Endodermal cell (in vitro differentiated cells): Measurements from ENCODE around the gene SNTA1. TPM values are rescaled to one million over a fixed set of nuclear protein-coding genes. Genes with fewer than 3 reads are reported as not detected.
"Not testable (repeated sequence)": the region's sequence is repeated elsewhere in the genome, so short reads cannot be mapped to it uniquely, and the experiment has no call there.

ENCODE experiments used
- DNase-seq: peaks from one replicate; pipeline ENCODE4 v3.0.0-alpha.2; 2017
- H3K27ac ChIP-seq: 2 replicates; pipeline ENCODE4 v1.5.1; 2013; ENCODE audit warnings: mild to moderate bottlenecking, low read depth, low read length, moderate library complexity
- H3K27me3 ChIP-seq: 2 replicates; pipeline ENCODE4 v1.6.1; 2013; ENCODE audit warnings: mild to moderate bottlenecking, low read length, moderate library complexity; ENCODE audit not compliant: insufficient read depth, control insufficient read depth, poor library complexity, severe bottlenecking
- H3K36me3 ChIP-seq: 2 replicates; pipeline ENCODE4 v1.7.0; 2013; ENCODE audit warnings: mild to moderate bottlenecking, low read length, moderate library complexity; ENCODE audit not compliant: control insufficient read depth, insufficient read depth
- H3K4me1 ChIP-seq: one replicate; pipeline ENCODE4 v1.7.0; 2013; ENCODE audit warnings: low read length; ENCODE audit not compliant: control insufficient read depth, insufficient read depth
- H3K4me3 ChIP-seq: 2 replicates; pipeline ENCODE4 v1.5.1; 2013; ENCODE audit warnings: mild to moderate bottlenecking, low read length, moderate library complexity
- H3K9ac ChIP-seq: 2 replicates; pipeline ENCODE4 v1.6.1; 2013; ENCODE audit warnings: mild to moderate bottlenecking, low read length, moderate library complexity; ENCODE audit not compliant: poor library complexity, severe bottlenecking; ENCODE audit errors: extremely low read depth
- H3K9me3 ChIP-seq: 2 replicates; pipeline ENCODE4 v1.6.1; 2013; ENCODE audit warnings: mild to moderate bottlenecking, low read length, moderate library complexity; ENCODE audit not compliant: control insufficient read depth
- H3K27ac Mint-ChIP-seq: 2 replicates; pipeline ENCODE4 v1.8.0; 2020; ENCODE audit warnings: mixed read lengths
- H3K27me3 Mint-ChIP-seq: 2 replicates; pipeline ENCODE4 v1.8.0; 2021; ENCODE audit warnings: mild to moderate bottlenecking, mixed read lengths; ENCODE audit not compliant: insufficient read depth
- H3K36me3 Mint-ChIP-seq: 2 replicates; pipeline ENCODE4 v1.8.0; 2020; ENCODE audit warnings: low read depth, mixed read lengths
- H3K4me1 Mint-ChIP-seq: 2 replicates; pipeline ENCODE4 v1.8.0; 2020; ENCODE audit warnings: mixed read lengths
- H3K4me3 Mint-ChIP-seq: 2 replicates; pipeline ENCODE4 v1.8.0; 2020; ENCODE audit warnings: mild to moderate bottlenecking, moderate library complexity, mixed read lengths
- H3K9me3 Mint-ChIP-seq: 2 replicates; pipeline ENCODE4 v1.8.0; 2020; ENCODE audit warnings: mild to moderate bottlenecking, mixed read lengths
- WGBS, 2 experiments: methylation state at CpG; one replicate each; pipeline versions ENCODE4 v1.1.5 to v1.1.7; 2013; ENCODE audit warnings: missing lambda C conversion rate in 2 of 2, mixed read lengths in 1 of 2; ENCODE audit not compliant: insufficient coverage in 1 of 2, insufficient read length in 1 of 2; 5-methylcytosine and 5-hydroxymethylcytosine counted together
- total RNA-seq, 2 donors: library from RNA; stranded (reverse); fragmentation: NEBNext Ultra II Directional in 1 of 2; extraction: Animal tissue kit (Norgen Biotek cat#: 25700) in 1 of 2; gene quantifications; 2 replicates in 1 of 2; 3 replicates in 1 of 2; pipeline ENCODE4 v1.2.1, GENCODE V29; 2021
- TF ChIP-seq, protein P1 (sequence below): fragments of 200-600 bp; sonication (generic); conservative IDR thresholded peaks from 2 replicates; pipeline ENCODE4 v1.5.0; 2021; ENCODE audit warnings: antibody characterized with exemption, mild to moderate bottlenecking

SNTA1 gene
- total RNA-seq, 2 donors from 2014 or later = 4.6 to 8.2 TPM

GRCh38 chr20:33391722-33392415 is 51.7 kb downstream of the SNTA1 start:
- Histone ChIP-seq H3K4me1 (no peaks in the 10 kb centered on the region), H3K4me3 (no peak overlapping the region), H3K9ac (no peak overlapping the region), H3K27me3 (no peaks in the 10 kb centered on the region), H3K27ac (no peak overlapping the region), H3K9me3 (peaks cover 5% of the 10 kb centered on the region), H3K36me3 (peaks cover 63% of the 10 kb centered on the region)
- H3K36me3 Mint-ChIP-seq = peaks cover 85% of the 10 kb centered on the region
- no peak overlapping the region for H3K4me3 Mint-ChIP-seq
- TF ChIP-seq, protein P1, sequence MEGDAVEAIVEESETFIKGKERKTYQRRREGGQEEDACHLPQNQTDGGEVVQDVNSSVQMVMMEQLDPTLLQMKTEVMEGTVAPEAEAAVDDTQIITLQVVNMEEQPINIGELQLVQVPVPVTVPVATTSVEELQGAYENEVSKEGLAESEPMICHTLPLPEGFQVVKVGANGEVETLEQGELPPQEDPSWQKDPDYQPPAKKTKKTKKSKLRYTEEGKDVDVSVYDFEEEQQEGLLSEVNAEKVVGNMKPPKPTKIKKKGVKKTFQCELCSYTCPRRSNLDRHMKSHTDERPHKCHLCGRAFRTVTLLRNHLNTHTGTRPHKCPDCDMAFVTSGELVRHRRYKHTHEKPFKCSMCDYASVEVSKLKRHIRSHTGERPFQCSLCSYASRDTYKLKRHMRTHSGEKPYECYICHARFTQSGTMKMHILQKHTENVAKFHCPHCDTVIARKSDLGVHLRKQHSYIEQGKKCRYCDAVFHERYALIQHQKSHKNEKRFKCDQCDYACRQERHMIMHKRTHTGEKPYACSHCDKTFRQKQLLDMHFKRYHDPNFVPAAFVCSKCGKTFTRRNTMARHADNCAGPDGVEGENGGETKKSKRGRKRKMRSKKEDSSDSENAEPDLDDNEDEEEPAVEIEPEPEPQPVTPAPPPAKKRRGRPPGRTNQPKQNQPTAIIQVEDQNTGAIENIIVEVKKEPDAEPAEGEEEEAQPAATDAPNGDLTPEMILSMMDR = no peak
- no peak overlapping the region for H3K27ac Mint-ChIP-seq
- 96% methylated on average over 8 to 9 of the region's 9 CpGs for WGBS, 2 experiments
- peaks cover 16% of the 10 kb centered on the region for H3K9me3 Mint-ChIP-seq
- DNase-seq = no peak
- H3K4me1 Mint-ChIP-seq = no peaks in the 10 kb centered on the region
- H3K27me3 Mint-ChIP-seq = no peaks in the 10 kb centered on the region

DNA sequence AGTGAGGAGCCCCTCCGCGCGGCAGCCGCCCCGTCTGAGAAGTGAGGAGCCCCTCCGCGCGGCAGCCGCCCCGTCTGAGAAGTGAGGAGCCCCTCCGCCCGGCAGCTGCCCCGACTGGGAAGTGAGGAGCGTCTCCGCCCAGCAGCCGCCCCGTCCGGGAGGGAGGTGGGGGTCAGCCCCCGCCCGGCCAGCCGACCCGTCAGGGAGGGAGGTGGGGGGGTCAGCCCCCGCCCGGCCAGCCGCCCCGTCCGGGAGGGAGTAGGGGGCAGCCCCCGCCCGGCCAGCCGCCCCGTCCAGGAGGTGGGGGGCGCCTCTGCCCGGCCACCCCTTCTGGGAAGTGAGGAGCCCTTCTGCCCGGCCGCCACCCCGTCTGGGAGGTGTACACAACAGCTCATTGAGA is 54.2 kb downstream of the SNTA1 start:
- not testable (repeated sequence) for H3K27ac ChIP-seq, H3K4me3 ChIP-seq, H3K27ac Mint-ChIP-seq, H3K9ac ChIP-seq, DNase-seq, H3K4me3 Mint-ChIP-seq, H3K4me1 ChIP-seq, H3K4me1 Mint-ChIP-seq, H3K9me3 ChIP-seq, H3K27me3 Mint-ChIP-seq, H3K27me3 ChIP-seq
- H3K36me3 Mint-ChIP-seq = peaks cover 83% of the 10 kb centered on the region
- WGBS, 2 experiments = 96 to 98% methylated on average over 15 to 31 of the region's 36 CpGs
- peaks cover 68% of the 10 kb centered on the region for H3K36me3 ChIP-seq
- peaks cover 16% of the 10 kb centered on the region for H3K9me3 Mint-ChIP-seq

DNA sequence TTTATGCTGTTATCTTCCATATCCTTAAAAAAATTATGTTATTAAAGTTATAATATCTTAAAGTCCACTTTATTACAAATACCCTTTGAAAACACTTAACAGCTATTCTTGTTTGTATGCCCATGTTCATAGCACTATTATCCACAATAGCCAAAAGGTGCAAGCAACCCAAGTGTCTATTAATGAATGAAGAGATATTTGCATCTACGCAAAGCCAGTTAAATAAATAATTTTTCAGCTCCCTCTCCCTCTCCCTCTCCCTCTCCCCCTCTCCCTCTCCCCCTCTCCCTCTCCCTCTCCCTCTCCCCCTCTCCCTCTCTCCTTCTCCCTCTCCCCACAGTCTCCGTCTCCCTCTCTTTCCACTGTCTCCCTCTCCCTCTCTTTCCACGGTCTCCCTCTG is 55.3 kb downstream of the SNTA1 start:
- H3K9me3 Mint-ChIP-seq = peaks cover 16% of the 10 kb centered on the region
- Histone ChIP-seq H3K9ac (no peak overlapping the region), H3K36me3 (peaks cover 65% of the 10 kb centered on the region), H3K9me3 (peaks cover 5% of the 10 kb centered on the region), H3K4me3 (no peak overlapping the region), H3K27me3 (no peaks in the 10 kb centered on the region), H3K4me1 (no peaks in the 10 kb centered on the region), H3K27ac (no peak overlapping the region)
- no peaks in the 10 kb centered on the region for H3K27me3 Mint-ChIP-seq
- TF ChIP-seq, protein P1 = no peak
- peaks cover 80% of the 10 kb centered on the region for H3K36me3 Mint-ChIP-seq
- H3K4me3 Mint-ChIP-seq = no peak overlapping the region
- H3K4me1 Mint-ChIP-seq = no peaks in the 10 kb centered on the region
- H3K27ac Mint-ChIP-seq = no peak overlapping the region
- WGBS, 2 experiments = 100% methylated on average over 2 of the region's 3 CpGs; no CpG with 5 or more reads in 1 of the 2 experiments
- DNase-seq = no peak
